PFSK-1 (cell line): ENCODE measurements around the gene COL9A3.

ENCODE experiments used
- POLR2AphosphoS5 ChIP-seq: IDR thresholded peaks from 2 replicates; pipeline ENCODE4 v1.6.1; 2012; ENCODE audit warnings: low read depth, mild to moderate bottlenecking, control low read depth, low read length, moderate library complexity
- REST ChIP-seq, 2 experiments: IDR thresholded peaks; 2 replicates each; pipeline versions ENCODE4 v1.6.1 to v1.8.0; 2011 to 2012; ENCODE audit warnings: low read depth in 2 of 2, low read length in 2 of 2, control low read depth in 1 of 2, inconsistent platforms in 1 of 2, mild to moderate bottlenecking in 1 of 2, moderate library complexity in 1 of 2; ENCODE audit not compliant: insufficient read depth in 1 of 2

- TF ChIP-seq REST (IDR thresholded peaks at IDR 0.05; ENCODE audit: insufficient read depth in 1 of 2, low read depth in 2 of 2, low read length in 2 of 2), result no peak
- TF ChIP-seq POLR2AphosphoS5, result no peak
These were observed 3.5 kb downstream of the COL9A3 start for GRCh38 chr20:62820208-62820961.
